DOHH2 (cell line): ENCODE data around the gene CCDC68.

Source experiments
- EZH2phosphoT487 ChIP-seq: fragments of 200-600 bp; sonication (generic); IDR thresholded peaks from 2 replicates; pipeline ENCODE4 v1.6.1; 2017; ENCODE audit warnings: borderline replicate concordance, mild to moderate bottlenecking, antibody characterized with exemption, low read length, moderate library complexity, mixed read lengths
- TF ChIP-seq, protein P1 (sequence below): fragments of 200-600 bp; sonication (generic); IDR thresholded peaks from one replicate; pipeline ENCODE4 v1.5.1; 2014; ENCODE audit warnings: antibody characterized with exemption, mild to moderate bottlenecking, low read depth, low read length; ENCODE audit not compliant: poor library complexity, severe bottlenecking

DNA sequence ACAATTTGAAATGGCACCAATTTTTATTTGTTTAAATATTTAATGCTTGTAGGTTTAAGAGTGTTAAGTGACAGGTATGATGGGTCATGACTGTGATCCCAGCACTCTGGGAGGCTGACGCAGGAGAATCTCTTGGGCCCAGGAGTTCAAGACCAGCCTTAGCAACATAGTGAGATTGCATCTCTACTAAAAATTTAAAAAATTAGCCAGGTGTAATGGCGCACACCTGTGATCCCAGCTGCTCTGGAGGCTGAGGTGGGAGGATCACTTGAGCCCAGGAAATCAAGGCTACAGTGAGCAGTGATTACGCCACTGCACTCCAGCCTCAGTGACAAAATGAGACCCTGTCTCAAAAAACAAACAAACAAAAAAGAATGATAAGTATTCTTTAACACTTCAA is 43.0 kb upstream of the CCDC68 start:
- TF ChIP-seq, protein P1, sequence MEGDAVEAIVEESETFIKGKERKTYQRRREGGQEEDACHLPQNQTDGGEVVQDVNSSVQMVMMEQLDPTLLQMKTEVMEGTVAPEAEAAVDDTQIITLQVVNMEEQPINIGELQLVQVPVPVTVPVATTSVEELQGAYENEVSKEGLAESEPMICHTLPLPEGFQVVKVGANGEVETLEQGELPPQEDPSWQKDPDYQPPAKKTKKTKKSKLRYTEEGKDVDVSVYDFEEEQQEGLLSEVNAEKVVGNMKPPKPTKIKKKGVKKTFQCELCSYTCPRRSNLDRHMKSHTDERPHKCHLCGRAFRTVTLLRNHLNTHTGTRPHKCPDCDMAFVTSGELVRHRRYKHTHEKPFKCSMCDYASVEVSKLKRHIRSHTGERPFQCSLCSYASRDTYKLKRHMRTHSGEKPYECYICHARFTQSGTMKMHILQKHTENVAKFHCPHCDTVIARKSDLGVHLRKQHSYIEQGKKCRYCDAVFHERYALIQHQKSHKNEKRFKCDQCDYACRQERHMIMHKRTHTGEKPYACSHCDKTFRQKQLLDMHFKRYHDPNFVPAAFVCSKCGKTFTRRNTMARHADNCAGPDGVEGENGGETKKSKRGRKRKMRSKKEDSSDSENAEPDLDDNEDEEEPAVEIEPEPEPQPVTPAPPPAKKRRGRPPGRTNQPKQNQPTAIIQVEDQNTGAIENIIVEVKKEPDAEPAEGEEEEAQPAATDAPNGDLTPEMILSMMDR = no peak
- no peak for TF ChIP-seq EZH2phosphoT487
